Left cardiac atrium (tissue), 4 donors: ENCODE measurements around the gene CFDP1. TPM values are rescaled to one million over a fixed set of nuclear protein-coding genes. Genes with fewer than 3 reads are reported as not detected.
A peak's percentile ranks its signal among the peaks of the same experiment; 100 is the strongest.

ENCODE experiments used
- ATAC-seq, 2 donors: fragments of 200-7000 bp; cut with Tn5 transposase; one replicate each; pipeline ENCODE4 v1.9.1; 2020; ENCODE audit warnings: mild to moderate bottlenecking in 2 of 2, moderate library complexity in 2 of 2
- DNase-seq: peaks from one replicate; pipeline ENCODE4 v3.0.0-alpha.2; 2020
- intact Hi-C, 2 donors: fragments of 100-400 bp; cut with DNase I; formaldehyde crosslinking; loops; one replicate each; pipeline versions ENCODE4 v1.14.1 to v1.15.1; 2022 to 2023
- total RNA-seq, 2 donors: library from RNA; stranded (reverse); fragmentation: NEBNext Ultra II Directional; extraction: Animal tissue kit (Norgen Biotek cat#: 25700); gene quantifications; one replicate each; pipeline ENCODE4 v1.2.1, GENCODE V29; 2021
- donor health status: DM: no; HTN: yes; CAD: no.
- donor health status: DM: no; HTN: yes; CAD: no; lungs with severe emphysema.
- donor health status: DM: yes; HTN: yes; CAD: no.
- donor health status: Dilated cardiomyopathy.

The CFDP1 gene
- total RNA-seq, 2 donors from 2014 or later, result 31.3 to 32.7 TPM

GRCh38 chr16:75309156-75309555 lies 124.1 kb downstream of the CFDP1 start:
- DNase-seq, result no peak
- intact Hi-C loops, result loop anchor here (5.0 to 10.0 kb wide), 3 partner anchors 54 to 78 kb away; partner anchors contain the start of gene BCAR1 (in 2 of the 2)
- ATAC-seq, result no peak

GRCh38 chr16:75308011-75308410 lies 125.3 kb downstream of the CFDP1 start:
- intact Hi-C loops, result loop anchor here (5.0 to 10.0 kb wide), 3 partner anchors 53 to 79 kb away; partner anchors contain the start of gene BCAR1 (in 2 of the 2)
- no peak for ATAC-seq

GRCh38 chr16:75307506-75307905 lies 125.8 kb downstream of the CFDP1 start:
- ATAC-seq (no peak), DNase-seq (no peak)
- intact Hi-C loops, result loop anchor here (5.0 to 10.0 kb wide), 3 partner anchors 53 to 80 kb away; partner anchors contain the start of gene BCAR1 (in 2 of the 2)

More at GRCh38 chr16:75308011-75308410, 125.3 kb downstream of the CFDP1 start:
- no peak for DNase-seq

GRCh38 chr16:75306099-75306762 lies 127.1 kb downstream of the CFDP1 start:
- intact Hi-C loops, result loop anchor here (5.0 to 10.0 kb wide), 3 partner anchors 51 to 81 kb away; partner anchors contain the start of gene BCAR1 (in 2 of the 2)
- DNase-seq, result no peak

GRCh38 chr16:75305364-75306098 lies 127.8 kb downstream of the CFDP1 start:
- intact Hi-C loops, result loop anchor here (5.0 to 10.0 kb wide), 3 partner anchors 51 to 82 kb away; partner anchors contain the start of gene BCAR1 (in 2 of the 2)
- DNase-seq, result peak; percentile 90

More at GRCh38 chr16:75306099-75306762, 127.1 kb downstream of the CFDP1 start:
- peak in 1 of 2 donors; percentile 17 for ATAC-seq

GRCh38 chr16:75304521-75305363 lies 128.6 kb downstream of the CFDP1 start:
- ATAC-seq (peak; percentile 78 to 82), DNase-seq (peak; percentile 72)
- intact Hi-C loops, result loop anchor here (5.0 to 10.0 kb wide), 4 partner anchors 37 to 83 kb away; partner anchors contain the start of gene BCAR1 (in 2 of the 2)

More at GRCh38 chr16:75305364-75306098, 127.8 kb downstream of the CFDP1 start:
- ATAC-seq, result peak; percentile 85 to 94

GRCh38 chr16:75301804-75302203 lies 131.5 kb downstream of the CFDP1 start:
- ATAC-seq (no peak), DNase-seq (no peak)
- intact Hi-C loops, result loop anchor here (5.0 to 10.0 kb wide), 2 partner anchors 35 to 47 kb away; partner anchors contain the start of gene BCAR1 (in 1 of the 2)

GRCh38 chr16:75298267-75298666 lies 135.0 kb downstream of the CFDP1 start:
- intact Hi-C loops, result no loop called here
- DNase-seq (no peak), ATAC-seq (no peak)

- intact Hi-C loops, result no loop called here
- ATAC-seq (peak; percentile 79 to 87), DNase-seq (peak; percentile 72)
Measured at GRCh38 chr16:75296606-75297005, 136.7 kb downstream of the CFDP1 start.

- no peak for ATAC-seq
- DNase-seq, result no peak
- intact Hi-C loops, result no loop called here
Measured at GRCh38 chr16:75294773-75295459, 138.4 kb downstream of the CFDP1 start.

GRCh38 chr16:75293772-75294171 lies 139.5 kb downstream of the CFDP1 start:
- DNase-seq, result no peak
- ATAC-seq, result no peak

GRCh38 chr16:75293173-75293572 lies 140.1 kb downstream of the CFDP1 start:
- ATAC-seq, result no peak
- intact Hi-C loops, result no loop called here

More at GRCh38 chr16:75293772-75294171, 139.5 kb downstream of the CFDP1 start:
- intact Hi-C loops, result no loop called here

GRCh38 chr16:75292691-75293090 lies 140.6 kb downstream of the CFDP1 start:
- ATAC-seq (no peak), DNase-seq (no peak)
- intact Hi-C loops, result no loop called here

More at GRCh38 chr16:75293173-75293572, 140.1 kb downstream of the CFDP1 start:
- no peak for DNase-seq

- DNase-seq (no peak), ATAC-seq (peak; percentile 75 to 89)
- intact Hi-C loops, result no loop called here
Measured at GRCh38 chr16:75289189-75289588, 144.1 kb downstream of the CFDP1 start.

- DNase-seq (no peak), ATAC-seq (peak; percentile 39 to 40)
- intact Hi-C loops, result no loop called here
Measured at GRCh38 chr16:75288596-75289120, 144.6 kb downstream of the CFDP1 start.

GRCh38 chr16:75288181-75288580 lies 145.1 kb downstream of the CFDP1 start:
- ATAC-seq (peak in 1 of 2 donors; percentile 34), DNase-seq (peak; percentile 47)
- intact Hi-C loops, result no loop called here

- DNase-seq, result no peak
- intact Hi-C loops, result no loop called here
- ATAC-seq, result peak in 1 of 2 donors; percentile 8
Measured at GRCh38 chr16:75287708-75288107, 145.6 kb downstream of the CFDP1 start.

GRCh38 chr16:75286389-75286788 lies 146.9 kb downstream of the CFDP1 start:
- DNase-seq (no peak), ATAC-seq (no peak)
- intact Hi-C loops, result no loop called here
